HEK293T (cell line): Measurements from ENCODE around the gene JMJD6.
"Not testable (repeated sequence)": the region's sequence is repeated elsewhere in the genome, so short reads cannot be mapped to it uniquely, and the experiment has no call there.

Experiments
- CTCF ChIA-PET: fragments of 350-600 bp; formaldehyde crosslinking; extraction: SDS; loops from one replicate; lab custom pipeline; 2021; ENCODE audit warnings: antibody characterized with exemption, inconsistent platforms; lab: Yijun Ruan, JAX
- POLR2A ChIA-PET: fragments of 350-600 bp; formaldehyde crosslinking; extraction: SDS; loops from one replicate; lab custom pipeline; 2020; ENCODE audit warnings: antibody characterized with exemption, inconsistent platforms; lab: Yijun Ruan, JAX
- DNase-seq: peaks from one replicate; pipeline ENCODE4 v3.0.0; 2012; ENCODE audit warnings: mixed read lengths; ENCODE audit errors: extremely low spot score
- ARNT ChIP-seq: fragments of 450-650 bp; IDR thresholded peaks from 2 replicates; pipeline ENCODE4 v1.6.1; 2017; ENCODE audit warnings: mild to moderate bottlenecking
- BHLHE40 ChIP-seq: fragments of 450-650 bp; IDR thresholded peaks from 2 replicates; pipeline ENCODE4 v1.6.1; 2016; ENCODE audit warnings: mild to moderate bottlenecking, moderate library complexity, borderline replicate concordance
- CTBP1 ChIP-seq: fragments of 450-650 bp; IDR thresholded peaks from 2 replicates; pipeline ENCODE4 v1.6.1; 2016; ENCODE audit warnings: borderline replicate concordance
- ELF4 ChIP-seq: fragments of 450-650 bp; IDR thresholded peaks from 2 replicates; pipeline ENCODE4 v1.6.1; 2017; ENCODE audit warnings: antibody characterized with exemption
- FOXA1 ChIP-seq: fragments of 450-650 bp; IDR thresholded peaks from 2 replicates; pipeline ENCODE4 v1.6.1; 2016; ENCODE audit warnings: mild to moderate bottlenecking
- FOXK2 ChIP-seq: fragments of 450-650 bp; IDR thresholded peaks from 2 replicates; pipeline ENCODE4 v1.6.1; 2016; ENCODE audit warnings: mild to moderate bottlenecking
- FOXM1 ChIP-seq: fragments of 450-650 bp; IDR thresholded peaks from 2 replicates; pipeline ENCODE4 v1.6.1; 2017; ENCODE audit warnings: mild to moderate bottlenecking, borderline replicate concordance
- HDGF ChIP-seq: fragments of 450-650 bp; IDR thresholded peaks from 2 replicates; pipeline ENCODE4 v1.6.1; 2017; ENCODE audit warnings: antibody characterized with exemption, borderline replicate concordance
- L3MBTL2 ChIP-seq: fragments of 450-650 bp; conservative IDR thresholded peaks from 2 replicates; pipeline ENCODE4 v1.6.1; 2016; ENCODE audit warnings: mild to moderate bottlenecking
- LEF1 ChIP-seq: fragments of 450-650 bp; IDR thresholded peaks from 2 replicates; pipeline ENCODE4 v1.6.1; 2017; ENCODE audit warnings: mild to moderate bottlenecking, borderline replicate concordance
- NFRKB ChIP-seq: fragments of 450-650 bp; IDR thresholded peaks from 2 replicates; pipeline ENCODE4 v1.6.1; 2016; ENCODE audit warnings: mild to moderate bottlenecking, moderate library complexity
- SP1 ChIP-seq: fragments of 450-650 bp; IDR thresholded peaks from 2 replicates; pipeline ENCODE4 v1.6.1; 2017
- SUZ12 ChIP-seq: fragments of 450-650 bp; IDR thresholded peaks from 2 replicates; pipeline ENCODE4 v1.6.1; 2016; ENCODE audit warnings: mild to moderate bottlenecking
- TARDBP ChIP-seq: fragments of 450-650 bp; IDR thresholded peaks from 2 replicates; pipeline ENCODE4 v1.6.1; 2016
- ZNF384 ChIP-seq: fragments of 450-650 bp; IDR thresholded peaks from 2 replicates; pipeline ENCODE4 v1.6.1; 2016
- TF ChIP-seq, protein P1 (sequence below): fragments of 450-650 bp; IDR thresholded peaks from 2 replicates; pipeline ENCODE4 v1.6.1; 2016

Gene JMJD6

GRCh38 chr17:76698466-76698977 lies 27.9 kb downstream of the JMJD6 start:
- POLR2A ChIA-PET: interaction anchor here (1.0 to 4.0 kb wide), 5 partner anchors 9 to 85 kb away, joined by 3 to 38 read pairs (median 9); partner anchors contain the start of gene MXRA7
- peak; percentile 66; the same call in 1 of the 2 replicates for TF ChIP-seq ZNF384
- CTCF ChIA-PET: interaction anchor here (0.9 to 3.0 kb wide), 2 partner anchors 10 to 358 kb away, joined by 3 to 12 read pairs; no protein-coding TSS in a partner anchor

DNA sequence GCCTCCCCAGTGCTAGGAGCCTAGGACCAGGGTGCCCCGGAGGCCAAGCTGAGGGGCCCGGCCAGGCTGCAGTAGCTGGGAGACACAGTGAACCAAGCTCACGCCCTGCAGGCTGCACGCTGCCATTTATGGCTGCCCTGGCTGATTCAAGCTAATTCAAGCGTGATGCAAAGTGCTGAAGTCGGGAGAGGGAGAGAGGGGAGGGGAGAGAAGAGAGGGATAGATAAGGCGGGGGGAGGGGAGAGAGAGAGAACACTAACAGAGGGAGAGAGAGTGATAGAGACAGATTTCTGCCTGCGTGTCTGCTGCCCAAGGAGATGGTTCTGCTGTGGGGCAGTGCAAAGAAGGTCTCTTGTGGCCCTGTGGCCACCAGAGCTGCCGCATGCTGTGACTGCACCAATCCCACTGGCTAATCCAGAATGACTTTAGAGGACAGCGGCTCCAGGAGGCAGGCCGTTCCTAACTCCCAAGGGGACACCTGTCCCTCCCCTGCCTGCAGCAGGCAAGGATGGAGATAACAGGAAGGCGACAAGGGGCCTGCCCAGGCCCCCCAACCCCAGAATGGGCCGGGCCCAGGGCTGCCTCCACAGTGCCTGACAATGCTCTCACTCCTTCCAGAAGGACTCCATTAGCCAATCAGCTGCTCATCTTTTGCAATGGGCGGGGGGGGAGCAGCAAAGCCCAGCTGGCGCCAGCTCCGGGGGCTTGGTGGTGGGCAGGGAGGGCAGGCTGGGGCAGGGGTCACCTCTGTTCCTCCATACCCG lies 28.5 kb downstream of the JMJD6 start:
- TF ChIP-seq CTBP1 (no peak), SUZ12 (no peak), L3MBTL2 (0 out of 2 replicates have a peak, but pooled peaks have one; percentile 44)
- CTCF ChIA-PET: interaction anchor here (0.7 to 3.0 kb wide), 7 partner anchors 9 to 358 kb away, joined by 3 to 12 read pairs (median 3); no protein-coding TSS in a partner anchor
- peak; percentile 71 for DNase-seq
- POLR2A ChIA-PET: interaction anchor here (0.5 to 4.0 kb wide), 8 partner anchors 8 to 174 kb away, joined by 3 to 38 read pairs (median 6); partner anchors contain the start of gene MXRA7

More at GRCh38 chr17:76698466-76698977, 27.9 kb downstream of the JMJD6 start:
- DNase-seq: not testable (repeated sequence)

GRCh38 chr17:76696763-76697701 lies 29.4 kb downstream of the JMJD6 start:
- ChIA-PET CTCF (interaction anchor here (0.7 to 3.0 kb wide), 9 partner anchors 8 to 359 kb away, joined by 3 to 12 read pairs (median 3); no protein-coding TSS in a partner anchor), POLR2A (interaction anchor here (0.5 to 4.0 kb wide), 11 partner anchors 8 to 174 kb away, joined by 3 to 38 read pairs (median 5); partner anchors contain the start of genes MXRA7 and ST6GALNAC2)
- TF ChIP-seq HDGF (no peak), NFRKB (no peak), ZNF384 (no peak), BHLHE40 (no peak)
- no peak for DNase-seq

- no peak for TF ChIP-seq FOXM1
- no peak for TF ChIP-seq BHLHE40
- TF ChIP-seq NFRKB: no peak
- no peak for TF ChIP-seq ARNT
- no peak for TF ChIP-seq SUZ12
- POLR2A ChIA-PET: interaction anchor here (1.0 to 1.5 kb wide), 2 partner anchors 13 to 19 kb away, joined by 3 read pairs; no protein-coding TSS in a partner anchor
- CTCF ChIA-PET: interaction anchor here (1.2 kb wide), 1 partner anchor 14 kb away, joined by 3 read pairs; no protein-coding TSS in a partner anchor
- no peak for DNase-seq
Observed at GRCh38 chr17:76695059-76695831, 31.2 kb downstream of the JMJD6 start.

GRCh38 chr17:76691379-76692191 lies 34.8 kb downstream of the JMJD6 start:
- ChIA-PET CTCF (interaction anchor here (0.6 to 2.7 kb wide), 5 partner anchors 10 to 168 kb away, joined by 3 to 14 read pairs (median 4); no protein-coding TSS in a partner anchor), POLR2A (interaction anchor here (1.1 to 2.0 kb wide), 3 partner anchors 10 to 18 kb away, joined by 4 to 7 read pairs (median 5); no protein-coding TSS in a partner anchor)
- DNase-seq: no peak
- TF ChIP-seq ZNF384: no peak
- TF ChIP-seq CTBP1: no peak
- no peak for TF ChIP-seq FOXM1
- TF ChIP-seq L3MBTL2: no peak
- no peak for TF ChIP-seq TARDBP
- TF ChIP-seq LEF1: no peak
- TF ChIP-seq, protein P1, sequence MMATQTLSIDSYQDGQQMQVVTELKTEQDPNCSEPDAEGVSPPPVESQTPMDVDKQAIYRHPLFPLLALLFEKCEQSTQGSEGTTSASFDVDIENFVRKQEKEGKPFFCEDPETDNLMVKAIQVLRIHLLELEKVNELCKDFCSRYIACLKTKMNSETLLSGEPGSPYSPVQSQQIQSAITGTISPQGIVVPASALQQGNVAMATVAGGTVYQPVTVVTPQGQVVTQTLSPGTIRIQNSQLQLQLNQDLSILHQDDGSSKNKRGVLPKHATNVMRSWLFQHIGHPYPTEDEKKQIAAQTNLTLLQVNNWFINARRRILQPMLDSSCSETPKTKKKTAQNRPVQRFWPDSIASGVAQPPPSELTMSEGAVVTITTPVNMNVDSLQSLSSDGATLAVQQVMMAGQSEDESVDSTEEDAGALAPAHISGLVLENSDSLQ: no peak
- TF ChIP-seq FOXK2: no peak
- no peak for TF ChIP-seq NFRKB
- TF ChIP-seq ELF4: no peak
- no peak for TF ChIP-seq FOXA1
- TF ChIP-seq HDGF: no peak
- TF ChIP-seq SP1: no peak
- no peak for TF ChIP-seq ARNT
- no peak for TF ChIP-seq SUZ12
- no peak for TF ChIP-seq BHLHE40
